ENCODE data around the gene EBF3.

GRCh38 chr10:129816656-129817045, 147.4 kb downstream of the EBF3 start:
- TF ChIP-seq CTCF (IDR thresholded peaks at IDR 0.05): no peak
- no peak for TF ChIP-seq REST (IDR thresholded peaks at IDR 0.05; ENCODE audit: insufficient read depth in 1 of 2, low read depth in 2 of 2, low read length in 1 of 2)
- no peak for TF ChIP-seq TCF7L2 (IDR thresholded peaks at IDR 0.05; ENCODE audit: low read depth, low read length)
- no peak for TF ChIP-seq POLR2AphosphoS5 (IDR thresholded peaks at IDR 0.05; ENCODE audit: low read depth, low read length)
- no peak for TF ChIP-seq SIN3A (IDR thresholded peaks at IDR 0.05; ENCODE audit: borderline replicate concordance, insufficient read depth, low read depth, low read length)
